Measurements from ENCODE around the gene CREBBP. TPM values are rescaled to one million over a fixed set of nuclear protein-coding genes. Genes with fewer than 3 reads are reported as not detected.

The CREBBP gene
- total RNA-seq, 2 donors from 2014 or later: 57.1 to 63.1 TPM

GRCh38 chr16:3876160-3876559 lies 4.4 kb downstream of the CREBBP start:
- H3K4me3 Mint-ChIP-seq: peak overlapping the region in 1 of 2 donors; percentile 27
- ATAC-seq (replicated peaks in 1 of 2): no peak
- H3K27ac Mint-ChIP-seq: no peak overlapping the region
- no peaks in the 10 kb centered on the region for H3K9me3 Mint-ChIP-seq
- H3K4me1 Mint-ChIP-seq (ENCODE audit: low read depth): peaks cover 76% of the 10 kb centered on the region
- no peak for DNase-seq
- no peaks in the 10 kb centered on the region for H3K27me3 Mint-ChIP-seq (ENCODE audit: low read depth)
- peaks cover 6 to 14% of the 10 kb centered on the region in 2 donors for H3K36me3 Mint-ChIP-seq (ENCODE audit: insufficient read depth in 2 of 2)

GRCh38 chr16:3874794-3875692 lies 5.5 kb downstream of the CREBBP start:
- no peak overlapping the region for H3K27ac Mint-ChIP-seq
- H3K9me3 Mint-ChIP-seq: no peaks in the 10 kb centered on the region
- H3K36me3 Mint-ChIP-seq (ENCODE audit: insufficient read depth in 2 of 2): peaks cover 6 to 14% of the 10 kb centered on the region in 2 donors
- ATAC-seq (replicated peaks in 1 of 2) (no peak), DNase-seq (no peak)
- no peaks in the 10 kb centered on the region for H3K27me3 Mint-ChIP-seq (ENCODE audit: low read depth)
- H3K4me1 Mint-ChIP-seq (ENCODE audit: low read depth): peaks cover 87% of the 10 kb centered on the region
- peak overlapping the region; percentile 2 to 5 for H3K4me3 Mint-ChIP-seq

GRCh38 chr16:3874242-3874641 lies 6.3 kb downstream of the CREBBP start:
- ATAC-seq (replicated peaks in 1 of 2) (no peak), DNase-seq (no peak)
- Mint-ChIP-seq H3K4me1 (ENCODE audit: low read depth) (peaks cover 94% of the 10 kb centered on the region), H3K27me3 (ENCODE audit: low read depth) (no peaks in the 10 kb centered on the region), H3K4me3 (no peak overlapping the region), H3K9me3 (no peaks in the 10 kb centered on the region), H3K27ac (no peak overlapping the region), H3K36me3 (ENCODE audit: insufficient read depth in 2 of 2) (peaks cover 4 to 14% of the 10 kb centered on the region in 2 donors)

- H3K27me3 Mint-ChIP-seq (ENCODE audit: low read depth): no peaks in the 10 kb centered on the region
- no peak overlapping the region for H3K4me3 Mint-ChIP-seq
- no peaks in the 10 kb centered on the region for H3K9me3 Mint-ChIP-seq
- H3K36me3 Mint-ChIP-seq (ENCODE audit: insufficient read depth in 2 of 2): peaks cover 0 to 12% of the 10 kb centered on the region in 2 donors
- DNase-seq (no peak), ATAC-seq (replicated peaks in 1 of 2) (no peak)
- no peak overlapping the region for H3K27ac Mint-ChIP-seq
- peaks cover 94% of the 10 kb centered on the region for H3K4me1 Mint-ChIP-seq (ENCODE audit: low read depth)
Observed at GRCh38 chr16:3873482-3874173, 6.9 kb downstream of the CREBBP start.

GRCh38 chr16:3872216-3872895 lies 8.2 kb downstream of the CREBBP start:
- no peak overlapping the region for H3K27ac Mint-ChIP-seq
- H3K4me1 Mint-ChIP-seq (ENCODE audit: low read depth): peaks cover 90% of the 10 kb centered on the region
- H3K36me3 Mint-ChIP-seq (ENCODE audit: insufficient read depth in 2 of 2): peaks cover 0 to 1% of the 10 kb centered on the region in 2 donors
- H3K27me3 Mint-ChIP-seq (ENCODE audit: low read depth): no peaks in the 10 kb centered on the region
- no peaks in the 10 kb centered on the region for H3K9me3 Mint-ChIP-seq
- no peak for DNase-seq
- ATAC-seq (replicated peaks in 1 of 2): no peak
- H3K4me3 Mint-ChIP-seq: no peak overlapping the region

GRCh38 chr16:3868967-3869366 lies 11.5 kb downstream of the CREBBP start:
- Mint-ChIP-seq H3K9me3 (no peaks in the 10 kb centered on the region), H3K36me3 (ENCODE audit: insufficient read depth in 2 of 2) (peaks cover 0 to 1% of the 10 kb centered on the region in 2 donors), H3K27ac (peak overlapping the region; percentile 22), H3K27me3 (ENCODE audit: low read depth) (no peaks in the 10 kb centered on the region), H3K4me3 (peak overlapping the region in 1 of 2 donors; percentile 14), H3K4me1 (ENCODE audit: low read depth) (peaks cover 88% of the 10 kb centered on the region)
- ATAC-seq (replicated peaks in 1 of 2) (no peak), DNase-seq (no peak)

GRCh38 chr16:3868556-3868955 lies 12.0 kb downstream of the CREBBP start:
- ATAC-seq (replicated peaks in 1 of 2): peak in 1 of 2 donors; percentile 43
- Mint-ChIP-seq H3K27me3 (ENCODE audit: low read depth) (no peaks in the 10 kb centered on the region), H3K36me3 (ENCODE audit: insufficient read depth in 2 of 2) (peaks cover 0 to 1% of the 10 kb centered on the region in 2 donors), H3K27ac (peak overlapping the region; percentile 22), H3K4me1 (ENCODE audit: low read depth) (peaks cover 88% of the 10 kb centered on the region), H3K4me3 (peak overlapping the region in 1 of 2 donors; percentile 14), H3K9me3 (no peaks in the 10 kb centered on the region)
- DNase-seq: no peak

- H3K27ac Mint-ChIP-seq: no peak overlapping the region
- DNase-seq: no peak
- no peak overlapping the region for H3K4me3 Mint-ChIP-seq
- H3K9me3 Mint-ChIP-seq: no peaks in the 10 kb centered on the region
- no peaks in the 10 kb centered on the region for H3K27me3 Mint-ChIP-seq (ENCODE audit: low read depth)
- ATAC-seq (replicated peaks in 1 of 2): no peak
- H3K36me3 Mint-ChIP-seq (ENCODE audit: insufficient read depth in 2 of 2): peaks cover 0 to 1% of the 10 kb centered on the region in 2 donors
- peaks cover 87% of the 10 kb centered on the region for H3K4me1 Mint-ChIP-seq (ENCODE audit: low read depth)
Observed at GRCh38 chr16:3866703-3867431, 13.6 kb downstream of the CREBBP start.

- Mint-ChIP-seq H3K9me3 (no peaks in the 10 kb centered on the region), H3K27me3 (ENCODE audit: low read depth) (no peaks in the 10 kb centered on the region), H3K36me3 (ENCODE audit: insufficient read depth in 2 of 2) (peaks cover 0 to 1% of the 10 kb centered on the region in 2 donors), H3K4me1 (ENCODE audit: low read depth) (peaks cover 82% of the 10 kb centered on the region), H3K27ac (no peak overlapping the region), H3K4me3 (no peak overlapping the region)
- no peak for ATAC-seq (replicated peaks in 1 of 2)
- no peak for DNase-seq
Observed at GRCh38 chr16:3865241-3865640, 15.3 kb downstream of the CREBBP start.

GRCh38 chr16:3864562-3864961 lies 16.0 kb downstream of the CREBBP start:
- no peak overlapping the region for H3K27ac Mint-ChIP-seq
- ATAC-seq (replicated peaks in 1 of 2): peak; percentile 65 to 70
- H3K27me3 Mint-ChIP-seq (ENCODE audit: low read depth): no peaks in the 10 kb centered on the region
- H3K4me1 Mint-ChIP-seq (ENCODE audit: low read depth): peaks cover 78% of the 10 kb centered on the region
- no peaks in the 10 kb centered on the region for H3K9me3 Mint-ChIP-seq
- no peak for DNase-seq
- H3K36me3 Mint-ChIP-seq (ENCODE audit: insufficient read depth in 2 of 2): peaks cover 0 to 1% of the 10 kb centered on the region in 2 donors
- H3K4me3 Mint-ChIP-seq: no peak overlapping the region

GRCh38 chr16:3863587-3863986 lies 16.9 kb downstream of the CREBBP start:
- no peak overlapping the region for H3K4me3 Mint-ChIP-seq
- DNase-seq: no peak
- H3K9me3 Mint-ChIP-seq: no peaks in the 10 kb centered on the region
- no peak for ATAC-seq (replicated peaks in 1 of 2)
- H3K27ac Mint-ChIP-seq: no peak overlapping the region
- peaks cover 78% of the 10 kb centered on the region for H3K4me1 Mint-ChIP-seq (ENCODE audit: low read depth)
- peaks cover 0 to 1% of the 10 kb centered on the region in 2 donors for H3K36me3 Mint-ChIP-seq (ENCODE audit: insufficient read depth in 2 of 2)
- no peaks in the 10 kb centered on the region for H3K27me3 Mint-ChIP-seq (ENCODE audit: low read depth)

GRCh38 chr16:3861808-3862451 lies 18.6 kb downstream of the CREBBP start:
- Mint-ChIP-seq H3K27me3 (ENCODE audit: low read depth) (no peaks in the 10 kb centered on the region), H3K27ac (no peak overlapping the region), H3K4me1 (ENCODE audit: low read depth) (peaks cover 86% of the 10 kb centered on the region), H3K4me3 (peak overlapping the region in 1 of 2 donors; percentile 40), H3K36me3 (ENCODE audit: insufficient read depth in 2 of 2) (peaks cover 0 to 1% of the 10 kb centered on the region in 2 donors), H3K9me3 (no peaks in the 10 kb centered on the region)
- DNase-seq: no peak
- ATAC-seq (replicated peaks in 1 of 2): peak; percentile 39 to 43
